CD14-positive monocyte (primary cell): Measurements from ENCODE around the gene MAPKAPK3. TPM values are rescaled to one million over a fixed set of nuclear protein-coding genes. Genes with fewer than 3 reads are reported as not detected.

ENCODE experiments used
- DNase-seq, 3 donors: peaks; one replicate each; pipeline ENCODE4 v3.0.0-alpha.2; 2011 to 2022
- H2AFZ ChIP-seq: 2 replicates; pipeline ENCODE4 v1.6.0; 2012; ENCODE audit warnings: mild to moderate bottlenecking, low read depth, low read length, inconsistent platforms; ENCODE audit not compliant: insufficient read depth, poor library complexity, severe bottlenecking
- H3K27ac ChIP-seq, 2 donors: 1 replicate in 1 of 2; 2 replicates in 1 of 2; pipeline ENCODE4 v1.5.1; 2012 to 2013; ENCODE audit warnings: low read length in 2 of 2, control low read depth in 1 of 2, inconsistent platforms in 1 of 2, low read depth in 1 of 2, mild to moderate bottlenecking in 1 of 2
- H3K27me3 ChIP-seq, 2 donors: one replicate each; pipeline versions ENCODE4 v1.6.0 to v1.6.1; 2011 to 2013; ENCODE audit warnings: low read length in 2 of 2; ENCODE audit not compliant: control insufficient read depth in 2 of 2, insufficient read depth in 2 of 2
- H3K36me3 ChIP-seq, 2 donors: replicated peaks in 1 of 2; 1 replicate in 1 of 2; 2 replicates in 1 of 2; pipeline versions ENCODE4 v1.5.1 to v1.6.1; 2012 to 2013; ENCODE audit warnings: low read length in 2 of 2, control low read depth in 1 of 2, inconsistent platforms in 1 of 2, mild to moderate bottlenecking in 1 of 2; ENCODE audit not compliant: insufficient read depth in 2 of 2, control insufficient read depth in 1 of 2
- H3K4me1 ChIP-seq, 2 donors: 1 replicate in 1 of 2; 2 replicates in 1 of 2; pipeline versions ENCODE4 v1.5.1 to v1.6.1; 2012 to 2013; ENCODE audit warnings: low read length in 2 of 2, control low read depth in 1 of 2, inconsistent platforms in 1 of 2, mild to moderate bottlenecking in 1 of 2, moderate library complexity in 1 of 2; ENCODE audit not compliant: insufficient read depth in 2 of 2, control insufficient read depth in 1 of 2
- H3K4me2 ChIP-seq: replicated peaks from 2 replicates; pipeline ENCODE3; 2012; ENCODE audit warnings: low read length, moderate library complexity, mild to moderate bottlenecking; ENCODE audit not compliant: poor library complexity, severe bottlenecking; ENCODE audit errors: extremely low read depth
- H3K4me3 ChIP-seq, 3 experiments: fragments of 200-600 bp in 1 of 3; sonication (generic) in 1 of 3; replicated peaks in 1 of 3; 1 replicate in 2 of 3; 2 replicates in 1 of 3; pipeline ENCODE4 v1.5.1; 2011 to 2013; ENCODE audit warnings: low read length in 3 of 3, mild to moderate bottlenecking in 3 of 3, control low read depth in 2 of 3, low read depth in 2 of 3, inconsistent platforms in 1 of 3, moderate library complexity in 1 of 3
- H3K79me2 ChIP-seq: 2 replicates; pipeline ENCODE4 v1.6.0; 2012; ENCODE audit warnings: mild to moderate bottlenecking, control low read depth, inconsistent platforms, low read length, moderate library complexity; ENCODE audit not compliant: insufficient read depth
- H3K9ac ChIP-seq: 2 replicates; pipeline ENCODE4 v1.6.0; 2017; ENCODE audit warnings: low read length, mild to moderate bottlenecking; ENCODE audit not compliant: insufficient read depth, poor library complexity, severe bottlenecking
- H3K9me3 ChIP-seq, 2 donors: replicated peaks in 1 of 2; 1 replicate in 1 of 2; 2 replicates in 1 of 2; pipeline versions ENCODE4 v1.5.1 to v1.6.1; 2012 to 2013; ENCODE audit warnings: low read length in 2 of 2, control low read depth in 1 of 2; ENCODE audit not compliant: control insufficient read depth in 1 of 2, insufficient read depth in 1 of 2
- H4K20me1 ChIP-seq: 2 replicates; pipeline ENCODE4 v1.6.0; 2012; ENCODE audit warnings: mild to moderate bottlenecking, low read length, control low read depth, moderate library complexity; ENCODE audit not compliant: insufficient read depth
- H3K27ac Mint-ChIP-seq, 7 donors: one replicate each; pipeline ENCODE4 v1.8.0; 2020; ENCODE audit warnings: mild to moderate bottlenecking in 7 of 7, mixed read lengths in 7 of 7, moderate library complexity in 6 of 7, inconsistent platforms in 2 of 7
- H3K27me3 Mint-ChIP-seq, 3 donors: one replicate each; pipeline ENCODE4 v1.8.0; 2021 to 2022; ENCODE audit warnings: low read depth in 3 of 3, mild to moderate bottlenecking in 3 of 3, mixed read lengths in 3 of 3, moderate library complexity in 3 of 3, inconsistent platforms in 1 of 3
- H3K36me3 Mint-ChIP-seq, 2 donors: one replicate each; pipeline ENCODE4 v1.8.0; 2020; ENCODE audit warnings: mixed read lengths in 2 of 2, inconsistent platforms in 1 of 2, mild to moderate bottlenecking in 1 of 2
- H3K4me1 Mint-ChIP-seq: one replicate; pipeline ENCODE4 v1.8.0; 2020; ENCODE audit warnings: mild to moderate bottlenecking, mixed read lengths
- H3K4me3 Mint-ChIP-seq, 2 donors: one replicate each; pipeline ENCODE4 v1.8.0; 2020; ENCODE audit warnings: mild to moderate bottlenecking in 2 of 2, mixed read lengths in 2 of 2, moderate library complexity in 1 of 2
- H3K9me3 Mint-ChIP-seq, 7 donors: one replicate each; pipeline ENCODE4 v1.8.0; 2020 to 2022; ENCODE audit warnings: mixed read lengths in 7 of 7, mild to moderate bottlenecking in 6 of 7, moderate library complexity in 6 of 7, inconsistent platforms in 2 of 7
- CTCF ChIP-seq: fragments of 200-600 bp; IDR thresholded peaks from one replicate; pipeline ENCODE4 v1.8.0; 2022; ENCODE audit warnings: antibody characterized with exemption, mild to moderate bottlenecking
- WGBS: methylation state at CpG from one replicate; pipeline ENCODE4 v1.1.5; 2013; ENCODE audit warnings: missing lambda C conversion rate; ENCODE audit not compliant: insufficient coverage; 5-methylcytosine and 5-hydroxymethylcytosine counted together
- intact Hi-C, 2 donors: fragments of 100-400 bp; cut with micrococcal nuclease; formaldehyde crosslinking; loops; one replicate each; pipeline versions ENCODE4 v1.15.0 to v1.15.1; 2023
- polyA plus RNA-seq, 3 donors: library from polyadenylated mRNA; depleted of rRNA in 1 of 3; unstranded in 2 of 3; stranded (reverse) in 1 of 3; fragments of 300-500 nt in 2 of 3; fragments of >200 nt in 1 of 3; fragmentation: Illumina TruSeq in 2 of 3; gene quantifications; 1 replicate in 2 of 3; 2 replicates in 1 of 3; pipeline ENCODE4 v1.2.3, GENCODE V29; 2012 to 2021

The MAPKAPK3 gene
- polyA plus RNA-seq, 3 donors: 173 to 252 (median 201) TPM

- H3K27ac Mint-ChIP-seq: peak overlapping the region in 2 of 7 donors; percentile 20 to 28
- Histone ChIP-seq H3K4me2 (no peak overlapping the region), H3K79me2 (no peaks in the 10 kb centered on the region), H3K4me1 (peaks cover 42 to 50% of the 10 kb centered on the region in 2 donors), H3K36me3 (peaks cover 2 to 7% of the 10 kb centered on the region in 2 donors), H3K9me3 (no peaks in the 10 kb centered on the region), H3K9ac (no peak overlapping the region), H3K27ac (no peak overlapping the region), H2AFZ (no peak overlapping the region), H4K20me1 (no peaks in the 10 kb centered on the region), H3K4me3 (no peak overlapping the region), H3K27me3 (no peaks in the 10 kb centered on the region)
- intact Hi-C loops: no loop called here
- H3K36me3 Mint-ChIP-seq: peaks cover 16 to 27% of the 10 kb centered on the region in 2 donors
- H3K27me3 Mint-ChIP-seq: peaks cover 0 to under 1% (median 0%) of the 10 kb centered on the region in 3 donors
- WGBS: no CpG with 5 or more reads among the region's 3 CpGs
- DNase-seq: no peak
- H3K4me3 Mint-ChIP-seq: no peak overlapping the region
- peaks cover 40% of the 10 kb centered on the region for H3K4me1 Mint-ChIP-seq
- no peak for TF ChIP-seq CTCF
- peaks cover 0 to 1% (median 0%) of the 10 kb centered on the region in 7 donors for H3K9me3 Mint-ChIP-seq
These were observed 30.2 kb upstream of the MAPKAPK3 start for GRCh38 chr3:50586763-50587070.

GRCh38 chr3:50587373-50587772 is 29.6 kb upstream of the MAPKAPK3 start:
- no peak overlapping the region for H3K4me3 Mint-ChIP-seq
- peaks cover 46% of the 10 kb centered on the region for H3K4me1 Mint-ChIP-seq
- Histone ChIP-seq H3K4me3 (no peak overlapping the region), H2AFZ (no peak overlapping the region), H3K9ac (no peak overlapping the region), H3K4me2 (no peak overlapping the region), H4K20me1 (no peaks in the 10 kb centered on the region), H3K79me2 (no peaks in the 10 kb centered on the region), H3K9me3 (no peaks in the 10 kb centered on the region), H3K4me1 (peaks cover 49 to 56% of the 10 kb centered on the region in 2 donors), H3K27me3 (no peaks in the 10 kb centered on the region), H3K36me3 (peaks cover 2 to 7% of the 10 kb centered on the region in 2 donors), H3K27ac (no peak overlapping the region)
- no peak overlapping the region for H3K27ac Mint-ChIP-seq
- no peak for TF ChIP-seq CTCF
- 100% methylated on average over 4 of the region's 6 CpGs for WGBS
- intact Hi-C loops: no loop called here
- no peak for DNase-seq
- peaks cover 0 to 1% (median 0%) of the 10 kb centered on the region in 7 donors for H3K9me3 Mint-ChIP-seq
- peaks cover 0 to 2% (median 0%) of the 10 kb centered on the region in 3 donors for H3K27me3 Mint-ChIP-seq
- H3K36me3 Mint-ChIP-seq: peaks cover 13 to 21% of the 10 kb centered on the region in 2 donors
